CD4-positive, alpha-beta T cell treated with Interleukin-2 at 100 ng/mL for 4 hours (primary cell): Measurements from ENCODE around the gene ISOC2.
A peak's percentile ranks its signal among the peaks of the same experiment; 100 is the strongest.
"Not testable (repeated sequence)": the region's sequence is repeated elsewhere in the genome, so short reads cannot be mapped to it uniquely, and the experiment has no call there.

Source experiments
- DNase-seq: peaks from one replicate; pipeline ENCODE4 v3.0.0-alpha.2; 2020; ENCODE audit warnings: low spot score

Gene ISOC2

DNA sequence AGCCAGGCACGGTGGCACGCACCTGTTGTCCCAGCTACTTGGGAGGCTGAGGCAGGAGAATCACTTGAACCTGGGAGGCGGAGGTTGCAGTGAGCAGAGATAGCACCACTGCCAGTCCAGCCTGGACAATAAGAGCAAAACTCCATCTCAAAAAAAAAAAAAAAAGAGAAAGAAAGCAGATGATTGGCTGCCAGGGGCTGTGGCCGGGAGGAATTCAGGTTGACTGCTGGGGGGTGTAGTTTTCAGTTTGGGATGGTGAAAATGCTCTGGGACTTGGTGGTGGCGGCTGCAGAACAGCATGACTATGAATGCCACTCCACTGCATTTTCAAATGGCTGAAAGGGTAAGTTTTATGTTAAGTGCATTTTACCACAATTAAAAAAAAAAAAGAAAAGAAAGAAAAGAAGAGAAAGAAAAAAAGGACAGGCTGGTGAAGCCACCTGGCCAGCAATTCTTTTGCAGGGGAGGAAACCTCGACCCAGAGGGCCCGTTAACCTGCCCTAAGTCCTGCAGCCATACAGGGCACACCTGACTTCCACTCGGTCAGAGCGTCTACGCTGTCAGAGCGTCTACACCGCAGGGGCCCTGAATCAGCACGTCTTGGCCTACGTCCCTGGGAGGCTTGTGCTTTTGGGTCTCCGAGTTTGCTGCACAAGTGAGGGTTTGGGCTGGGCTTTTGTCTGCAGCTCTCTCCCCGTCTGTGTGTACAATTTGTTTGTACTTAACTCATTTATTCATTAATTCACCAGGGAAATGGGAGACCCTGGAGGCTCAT lies 3.6 kb downstream of the ISOC2 start:
- DNase-seq, result no peak

DNA sequence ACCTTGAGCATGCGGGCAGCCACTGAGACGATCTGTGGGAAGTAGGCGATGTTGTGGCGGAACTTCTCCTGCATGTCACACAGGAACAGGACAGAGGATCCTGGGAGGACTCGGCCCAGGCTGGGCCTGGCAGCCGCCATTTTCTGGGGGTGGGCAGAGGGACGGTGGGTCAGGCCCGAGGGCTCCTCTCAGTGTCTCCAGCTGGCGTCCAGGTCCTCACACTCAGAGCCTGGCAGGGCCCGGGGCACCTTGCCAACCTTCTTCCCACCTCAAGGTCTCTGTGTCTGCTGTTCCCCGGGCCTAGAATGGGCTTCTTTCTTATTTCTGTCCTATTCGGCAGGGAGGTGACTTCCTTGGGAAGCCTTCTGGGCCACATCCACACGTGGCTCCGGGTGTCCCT lies 5.1 kb downstream of the ISOC2 start:
- no peak for DNase-seq

DNA sequence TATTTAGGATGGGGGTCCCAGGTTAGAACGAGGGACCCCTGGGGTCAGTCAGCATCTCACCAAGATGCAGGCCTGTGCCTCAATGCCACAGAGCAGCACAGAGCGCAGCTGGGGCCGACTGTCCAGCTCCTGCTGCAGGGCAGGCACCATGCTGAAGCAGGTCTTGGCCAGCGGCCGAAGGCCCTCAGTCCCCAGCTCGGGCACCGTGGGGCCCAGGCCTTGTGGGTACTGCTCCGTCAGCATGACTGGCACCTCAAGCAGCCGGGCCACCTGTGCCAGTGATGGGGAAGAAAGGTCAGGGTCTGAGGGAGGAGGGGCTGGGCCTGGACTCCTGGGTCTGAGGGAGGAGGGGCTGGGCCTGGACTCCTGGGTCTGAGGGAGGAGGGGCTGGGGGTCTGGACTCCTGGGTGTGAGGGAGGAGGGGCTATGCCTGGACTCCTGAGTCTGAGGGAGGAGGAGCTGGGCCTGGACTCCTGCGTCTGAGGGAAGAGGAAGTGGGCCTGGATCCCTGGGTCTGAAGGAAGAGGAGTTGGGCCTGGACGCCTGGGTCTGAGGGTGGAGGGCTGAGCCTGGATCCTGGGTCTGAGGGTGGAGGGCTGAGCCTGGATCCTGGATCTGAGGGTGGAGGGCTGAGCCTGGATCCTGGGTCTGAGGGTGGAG lies 5.7 kb downstream of the ISOC2 start:
- DNase-seq, result no peak

DNA sequence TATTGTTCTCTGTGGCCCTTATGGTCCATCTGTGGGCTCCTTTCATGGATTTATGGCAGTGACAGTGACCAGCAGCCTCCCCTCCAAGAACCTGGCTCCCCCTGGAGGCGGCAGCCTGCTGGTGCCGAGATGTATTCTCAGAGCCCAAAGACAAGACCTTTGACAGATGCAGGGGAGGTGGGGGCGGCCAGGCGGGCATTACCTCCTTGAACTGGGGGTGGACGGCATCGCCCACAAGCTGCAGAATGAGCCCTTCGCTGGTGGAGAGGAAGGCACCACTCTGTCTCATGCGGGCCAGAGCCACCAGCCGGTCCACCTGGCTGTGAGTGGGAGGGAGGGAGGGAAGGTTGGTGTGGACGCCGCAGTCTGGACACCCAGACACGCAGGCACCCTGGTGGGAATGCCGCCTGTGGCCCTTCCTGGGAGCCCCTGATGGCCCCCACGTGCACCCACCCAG lies 6.6 kb downstream of the ISOC2 start:
- peak; percentile 50 for DNase-seq

DNA sequence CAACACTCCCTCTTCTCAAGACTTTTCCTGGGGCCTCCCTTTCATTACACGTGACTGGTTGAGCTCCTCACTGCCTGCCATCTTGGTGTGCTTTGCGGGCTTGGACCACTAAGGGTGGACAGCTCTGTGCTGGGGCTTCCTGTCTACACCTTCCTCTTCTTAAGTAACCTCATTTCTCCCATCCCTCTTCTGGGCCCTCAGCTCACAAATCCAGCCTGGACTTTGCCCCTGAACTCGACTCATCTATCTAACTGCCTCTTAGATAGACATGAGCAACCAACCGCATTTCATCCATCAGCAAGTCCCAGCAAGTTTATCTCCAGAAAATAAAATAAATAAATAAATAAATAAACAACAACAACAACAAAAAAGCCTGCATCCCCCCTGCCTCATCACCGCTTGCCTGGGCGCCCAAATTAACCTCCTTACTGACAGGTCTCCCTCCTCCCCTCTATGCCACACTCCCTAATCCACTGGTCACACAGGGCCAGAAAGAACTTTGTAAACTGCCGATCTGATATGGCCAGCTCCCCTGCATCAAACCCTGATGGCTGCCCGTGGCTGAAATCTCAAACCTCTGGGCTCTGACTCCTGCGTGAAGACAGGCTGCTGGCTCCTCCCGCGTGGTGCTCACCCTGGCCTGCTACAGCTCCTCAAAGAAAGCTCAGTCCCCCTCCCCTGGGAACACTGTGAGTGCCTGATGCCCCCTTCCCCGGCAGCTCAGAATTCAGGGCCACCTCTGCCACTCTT lies 7.8 kb downstream of the ISOC2 start:
- no peak for DNase-seq

DNA sequence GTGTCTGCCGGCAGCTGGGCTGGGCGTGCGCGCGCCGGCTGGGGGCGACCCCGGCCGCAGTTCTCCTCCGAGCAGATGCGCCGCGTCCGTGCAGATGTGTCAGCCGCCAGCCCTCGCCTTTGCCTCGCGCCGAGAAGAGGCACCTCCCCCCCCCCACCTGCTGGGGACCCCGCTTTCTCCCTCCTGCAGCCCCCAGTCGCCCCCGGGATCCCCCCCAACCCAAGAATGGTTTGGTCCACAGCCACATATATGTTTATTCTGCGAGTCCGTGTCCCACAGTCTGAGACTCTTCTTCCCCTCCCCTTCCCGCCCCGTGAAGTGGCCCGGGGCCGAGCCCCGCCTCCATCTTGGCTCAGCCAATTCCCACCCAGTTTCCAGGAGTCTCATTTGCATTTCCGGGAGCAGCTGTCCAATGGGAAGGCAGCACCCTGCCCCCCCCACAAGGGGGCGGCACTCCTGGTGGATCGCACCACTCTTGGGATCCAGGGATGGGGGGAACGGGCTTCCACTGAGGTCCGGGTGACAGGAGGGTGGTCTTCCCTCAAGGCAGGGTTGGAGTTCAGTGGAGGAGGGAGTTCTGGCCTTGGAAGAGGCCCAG lies 8.6 kb downstream of the ISOC2 start:
- peak; percentile 46 for DNase-seq

DNA sequence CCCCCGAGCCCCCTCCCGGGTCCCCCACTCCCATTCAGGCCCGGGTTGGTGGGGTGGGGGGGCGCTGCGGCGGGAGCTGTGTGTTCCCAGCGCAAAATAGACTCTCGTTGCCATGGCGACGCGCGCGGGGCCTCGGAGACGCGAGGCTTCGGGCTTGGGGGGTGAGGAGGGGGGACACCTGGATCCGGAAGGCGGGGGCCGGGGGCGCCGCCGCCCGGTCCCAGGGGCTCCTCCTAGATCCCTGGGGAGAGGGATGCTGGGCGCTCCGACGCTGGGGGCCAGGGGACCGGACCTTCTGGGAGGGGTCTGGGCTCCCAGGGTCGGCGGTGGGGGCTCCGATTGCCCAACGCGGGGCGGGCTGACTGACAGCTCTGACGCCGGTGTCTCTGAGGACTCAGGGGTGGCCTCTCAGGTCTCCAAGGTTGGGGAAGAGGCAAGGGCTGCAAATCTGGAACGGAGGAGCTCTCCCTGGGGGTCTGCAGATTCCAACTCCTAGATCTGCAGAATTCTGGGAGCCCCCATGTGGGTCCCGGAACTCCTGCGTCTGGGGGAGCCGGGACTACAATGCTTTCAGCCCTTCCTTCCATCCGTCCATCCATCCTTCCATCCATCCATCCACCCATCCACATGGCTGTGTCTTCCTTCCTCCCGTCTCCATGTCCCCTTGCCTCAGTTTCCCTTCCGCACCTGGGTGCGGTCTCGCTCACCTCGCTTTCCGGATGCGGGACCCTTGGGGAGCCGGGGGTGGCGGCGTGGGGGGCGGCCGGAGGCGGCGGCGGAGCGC lies 9.3 kb downstream of the ISOC2 start:
- DNase-seq, result no peak

DNA sequence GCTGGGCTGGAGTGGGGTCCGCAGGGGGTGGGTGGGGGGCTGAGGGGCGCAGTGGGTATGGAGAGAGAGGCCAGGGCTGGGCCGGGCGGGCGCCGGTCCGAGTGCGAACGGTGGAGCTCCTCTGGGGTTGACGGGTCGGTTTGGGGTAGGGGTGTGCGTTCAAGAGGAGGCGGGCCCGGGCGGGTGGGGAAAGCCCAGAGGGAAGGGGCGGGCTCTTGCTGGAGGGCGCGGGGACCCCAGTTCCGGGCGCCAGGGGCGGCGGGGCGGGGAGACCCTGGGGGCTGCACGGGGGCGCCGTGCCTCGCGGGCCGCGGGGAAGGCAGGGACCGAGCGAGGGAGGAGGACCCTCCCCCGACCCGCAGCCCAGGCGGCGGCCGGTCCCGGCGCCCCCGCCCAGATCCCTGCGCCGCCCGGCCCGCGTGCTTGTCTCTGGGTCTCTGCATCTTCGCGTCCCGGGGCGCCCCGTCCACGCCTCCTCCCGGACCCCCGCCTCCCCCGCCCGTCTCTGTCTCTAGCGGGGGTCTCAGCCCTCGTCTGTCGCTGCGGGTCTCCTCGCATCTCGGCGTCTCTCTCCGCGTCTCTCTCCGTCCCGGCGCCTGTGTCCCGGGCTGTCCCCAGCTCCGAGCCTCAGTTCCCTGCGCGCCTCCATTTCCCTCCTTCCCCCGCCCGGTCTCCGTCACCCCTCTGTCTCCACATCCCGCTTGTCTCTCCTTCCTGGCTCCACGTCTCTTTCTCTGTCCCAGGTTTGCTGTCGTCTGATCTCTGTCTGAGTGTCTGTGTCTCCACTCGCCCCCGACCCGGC lies 10.1 kb downstream of the ISOC2 start:
- DNase-seq, result no peak

DNA sequence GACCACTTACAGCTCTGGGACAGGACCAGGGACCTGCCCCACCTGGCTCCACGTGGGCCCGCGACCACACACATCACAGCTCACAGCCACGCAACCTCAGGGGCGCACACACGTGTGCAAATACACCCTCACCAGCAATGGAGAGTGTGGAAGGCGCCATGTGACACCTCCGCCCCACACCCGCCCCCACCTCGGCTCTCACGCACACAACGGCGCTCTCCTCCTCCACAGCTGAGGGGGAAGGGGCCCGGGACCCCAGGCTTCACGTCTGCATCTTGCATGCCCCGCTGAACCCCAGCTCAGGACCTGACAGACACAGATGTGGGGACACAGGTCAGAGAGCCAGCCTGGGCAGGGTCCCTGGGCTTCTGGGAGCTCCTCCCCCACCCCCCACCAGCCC lies 12.0 kb downstream of the ISOC2 start:
- DNase-seq, result no peak

DNA sequence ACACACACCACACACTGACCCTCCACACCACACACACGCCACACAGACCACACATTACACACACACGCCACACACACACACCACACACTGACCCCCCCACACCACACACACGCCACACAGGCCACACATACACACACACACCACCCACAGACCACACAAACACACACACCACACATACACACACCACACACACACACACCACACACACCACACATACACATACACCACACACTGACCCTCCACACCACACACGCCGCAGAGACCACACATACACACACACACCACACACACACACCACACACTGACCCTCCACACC lies 13.3 kb downstream of the ISOC2 start:
- not testable (repeated sequence) for DNase-seq

DNA sequence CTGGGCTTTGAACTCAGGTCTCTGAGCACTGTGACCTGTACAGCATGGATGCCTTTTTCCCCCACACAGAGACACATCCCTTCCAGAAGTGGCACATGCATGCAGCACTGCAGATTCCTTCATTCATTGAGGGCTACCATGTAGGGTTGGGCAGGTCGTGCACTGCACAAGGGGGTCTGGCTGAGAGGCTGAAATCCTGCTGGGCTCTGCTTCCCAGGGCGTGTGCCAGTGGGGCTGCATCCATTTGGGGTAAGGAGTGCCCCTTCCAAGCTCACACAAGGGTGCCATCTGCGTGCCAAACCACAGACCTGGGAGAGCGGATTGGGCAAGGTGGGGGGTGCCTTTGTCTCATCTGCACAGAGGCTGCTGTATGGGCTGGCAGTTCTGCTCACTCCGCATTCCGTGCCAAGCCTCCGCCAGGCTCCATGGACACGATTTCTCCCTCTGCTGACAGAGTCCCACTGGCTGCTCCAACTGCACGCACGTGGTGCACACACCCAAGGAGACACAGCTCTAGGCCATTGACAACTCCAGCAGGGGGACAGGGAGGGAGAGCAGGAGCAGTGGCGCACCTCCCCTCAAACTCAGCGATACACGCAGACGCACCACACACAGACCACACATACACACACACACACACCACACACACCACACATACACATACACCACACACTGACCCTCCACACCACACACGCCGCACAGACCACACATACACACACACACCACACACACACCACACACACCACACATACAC lies 13.8 kb downstream of the ISOC2 start:
- no peak for DNase-seq

DNA sequence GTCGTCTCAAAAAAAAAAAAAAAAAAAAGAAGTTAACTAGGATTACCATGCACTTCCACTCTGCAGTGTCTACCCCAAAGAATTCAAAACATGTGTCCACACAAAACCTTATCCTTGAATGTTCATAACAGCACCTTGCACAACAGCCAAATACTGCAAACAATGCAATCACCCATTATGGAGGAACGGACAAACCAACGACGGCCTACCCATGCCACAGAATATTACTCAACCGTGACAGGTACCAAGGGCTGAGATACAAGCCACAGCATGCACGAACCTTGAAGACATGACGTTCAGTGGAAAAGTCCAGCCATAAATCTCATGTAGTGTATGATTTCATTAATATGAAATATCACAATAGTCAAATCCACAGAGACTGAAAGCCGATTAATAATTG lies 15.4 kb downstream of the ISOC2 start:
- no peak for DNase-seq

DNA sequence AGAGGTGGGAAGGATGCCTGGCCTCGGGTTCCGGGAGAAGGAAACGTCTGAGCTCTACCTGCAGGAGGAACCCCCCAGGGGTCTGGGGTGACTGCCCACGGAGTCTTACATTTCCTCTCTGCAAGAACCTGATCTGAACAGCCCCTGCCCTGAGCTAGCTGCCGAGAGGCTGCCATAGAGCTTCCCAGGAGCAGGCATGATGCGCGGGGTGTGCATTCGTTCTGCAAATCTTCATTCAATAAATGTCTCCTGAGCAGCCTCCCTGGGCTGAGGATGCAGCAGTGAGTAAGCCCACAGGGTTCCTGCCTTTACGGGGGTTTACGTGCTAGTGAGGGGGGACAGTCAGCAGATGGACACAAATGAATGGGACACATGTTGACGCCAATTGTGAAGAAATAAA lies 16.8 kb downstream of the ISOC2 start:
- no peak for DNase-seq

DNA sequence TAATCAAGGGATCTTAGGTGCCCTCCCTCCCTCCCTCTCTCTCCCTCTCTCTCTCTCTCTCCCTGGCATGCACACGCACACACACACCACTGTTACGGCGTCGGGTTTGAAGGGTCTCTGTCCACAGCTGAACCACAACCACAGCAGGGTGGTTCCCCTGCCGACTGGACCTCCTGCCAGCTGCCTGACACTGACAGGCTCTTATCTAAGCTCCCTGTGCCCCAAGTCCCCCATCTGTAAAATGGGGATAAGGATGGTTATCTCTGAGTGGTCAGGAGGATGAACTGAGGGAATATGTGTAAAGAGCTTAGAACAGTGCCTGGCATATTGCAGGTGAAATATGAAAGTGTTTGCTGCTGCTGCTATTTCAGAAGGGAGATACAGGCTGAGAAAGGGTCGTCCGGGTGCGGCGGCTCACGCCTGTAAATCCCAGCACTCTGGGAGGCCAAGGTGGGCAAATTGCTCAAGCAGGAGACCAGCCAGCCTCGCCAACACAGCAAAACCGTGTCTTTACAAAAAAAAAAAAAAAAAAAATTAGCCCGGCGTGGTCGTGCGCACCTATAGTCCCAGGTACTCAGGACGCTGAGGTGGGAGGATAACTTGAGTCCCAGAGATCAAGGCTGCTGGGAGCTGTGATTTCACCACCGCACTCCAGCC lies 17.5 kb downstream of the ISOC2 start:
- no peak for DNase-seq

DNA sequence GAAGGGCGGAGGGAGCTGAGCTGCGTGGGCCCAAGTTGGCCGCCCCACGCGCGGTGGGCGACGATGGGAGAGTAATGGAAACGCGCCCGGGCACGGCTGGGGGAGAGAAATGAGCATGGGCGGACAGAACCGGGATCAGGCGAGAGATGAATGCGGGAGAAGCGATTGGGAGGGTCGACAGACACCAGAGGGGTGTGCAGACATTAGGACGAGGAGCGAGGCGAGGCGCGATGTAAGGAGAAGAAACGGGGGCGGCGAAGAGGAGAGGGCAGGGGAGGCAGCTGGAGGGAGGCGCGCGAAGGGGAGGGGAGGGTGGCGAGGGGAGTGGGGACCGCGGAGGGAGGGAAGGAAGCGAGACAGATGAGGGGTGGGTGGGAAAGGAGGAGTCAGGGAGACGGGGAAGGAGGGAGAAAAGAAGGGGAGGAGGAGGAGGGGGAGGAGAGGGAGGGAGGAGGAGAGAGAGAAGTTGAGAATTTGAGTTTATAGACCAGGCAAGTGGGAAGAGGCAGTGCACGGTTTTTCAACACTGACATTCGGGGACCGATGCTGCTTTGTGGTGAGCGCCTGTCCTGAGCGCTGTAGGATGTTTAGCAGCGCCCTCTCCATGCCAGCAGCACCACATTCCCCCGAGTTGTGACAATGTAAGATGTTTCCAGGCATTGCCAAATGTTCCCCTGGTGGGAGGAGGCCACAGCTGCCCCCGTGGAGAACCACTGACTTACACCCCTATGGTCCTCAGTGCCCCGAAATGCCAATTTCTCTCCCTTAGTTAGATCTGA lies 18.2 kb downstream of the ISOC2 start, which contains the start of gene SHISA7:
Gene SHISA7, minus strand, starts transcription at position 256 of the 779 bp plus-strand sequence. CDS start 437 bp downstream, outside the sequence.
- no peak for DNase-seq

DNA sequence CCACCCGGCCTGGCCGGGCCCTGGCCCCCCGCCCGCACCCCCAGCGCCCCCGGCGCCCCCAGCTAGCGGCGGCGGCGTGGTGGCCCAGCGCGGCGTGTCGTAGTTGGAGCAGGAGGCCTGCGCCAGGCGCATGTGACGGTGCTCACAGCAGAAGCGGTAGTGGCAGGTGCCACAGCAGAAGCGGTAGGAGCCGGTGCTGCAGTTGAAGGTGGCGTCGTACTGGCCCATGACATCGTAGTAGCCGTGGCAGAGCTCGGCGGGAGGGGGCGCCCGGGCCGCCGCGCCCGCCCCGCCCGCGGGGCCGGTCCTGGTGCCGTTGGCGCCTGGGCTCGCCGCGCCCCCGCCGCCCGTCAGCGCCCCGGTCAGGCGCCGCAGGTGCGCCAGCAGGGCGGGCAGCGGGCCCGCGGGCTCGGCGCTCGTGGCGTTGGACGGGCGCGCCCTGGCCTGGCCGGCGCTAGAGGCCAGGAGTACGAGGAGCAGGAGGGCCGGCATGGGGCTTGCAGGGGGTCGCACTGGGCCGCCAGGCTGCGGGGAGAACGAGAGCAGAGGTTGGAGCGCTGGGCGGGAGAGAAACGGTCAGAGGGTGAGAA lies 19.0 kb downstream of the ISOC2 start:
- DNase-seq, result no peak

DNA sequence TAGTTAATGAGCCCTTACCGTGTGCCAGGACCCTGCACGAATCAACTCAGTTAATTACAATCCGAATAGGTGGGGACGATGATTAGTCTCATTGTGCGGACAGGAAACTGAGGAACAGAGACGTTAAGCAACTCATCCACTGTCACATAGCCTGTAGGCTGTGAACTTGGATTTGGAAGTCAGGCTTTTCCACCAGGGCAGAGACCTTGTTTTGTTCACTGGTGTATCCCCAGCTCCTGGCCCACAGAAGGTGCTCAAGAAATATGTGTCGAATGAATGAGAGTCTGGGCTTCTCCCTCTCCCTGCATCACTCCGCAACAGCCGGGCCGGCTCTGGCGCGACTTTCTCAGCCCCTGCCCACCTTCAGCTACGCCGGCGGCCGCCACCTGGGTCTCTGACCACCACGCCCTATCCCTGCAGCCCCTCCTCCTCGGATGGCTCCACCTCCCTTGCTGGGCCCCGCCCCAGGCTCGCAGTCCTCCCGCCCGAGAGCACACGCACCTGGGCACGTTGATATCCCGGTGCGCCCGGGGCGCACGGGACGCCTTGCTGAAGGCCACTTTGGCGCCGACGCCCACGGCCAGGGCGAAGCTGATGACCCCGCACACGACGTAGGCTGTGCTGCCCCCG lies 19.6 kb downstream of the ISOC2 start:
- DNase-seq, result no peak

DNA sequence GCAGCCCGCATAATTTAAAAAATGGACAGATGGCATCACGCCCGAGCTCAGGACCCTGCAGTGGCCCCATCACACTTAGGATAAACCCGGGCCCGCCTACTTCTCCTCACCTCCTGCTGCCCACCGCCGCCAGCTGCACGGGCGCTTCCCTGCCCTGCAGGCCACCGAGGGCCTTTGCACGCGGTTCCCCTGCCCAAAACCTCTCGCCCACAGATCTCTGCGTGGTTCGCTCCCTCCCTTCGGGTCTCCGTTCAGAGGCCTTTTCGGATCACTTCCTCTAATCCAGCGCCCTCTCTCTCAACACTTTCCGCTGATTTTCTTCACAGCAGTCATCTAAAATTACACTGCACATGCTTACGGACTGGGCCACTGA lies 20.1 kb downstream of the ISOC2 start:
- DNase-seq, result no peak
